GM21423 (cell line): Measurements from ENCODE around the gene SORCS2.

Experiments
- ATAC-seq: cut with Tn5 transposase; IDR thresholded peaks from one replicate; pipeline ENCODE4 v1.9.1; 2021; ENCODE audit warnings: mild to moderate bottlenecking, moderate library complexity; ENCODE audit not compliant: unreplicated experiment

The SORCS2 gene

GRCh38 chr4:7621252-7622035, 429.1 kb downstream of the SORCS2 start:
- no peak for ATAC-seq

GRCh38 chr4:7622371-7622770, 430.0 kb downstream of the SORCS2 start:
- ATAC-seq, result no peak

- ATAC-seq, result no peak
These were observed 431.1 kb downstream of the SORCS2 start for GRCh38 chr4:7623468-7623867.

GRCh38 chr4:7624396-7624980, 432.1 kb downstream of the SORCS2 start:
- no peak for ATAC-seq

- ATAC-seq, result no peak
These were observed 432.7 kb downstream of the SORCS2 start for GRCh38 chr4:7625071-7625470.

GRCh38 chr4:7626531-7626930, 434.2 kb downstream of the SORCS2 start:
- ATAC-seq, result no peak

- ATAC-seq, result no peak
These were observed 435.2 kb downstream of the SORCS2 start for GRCh38 chr4:7627251-7628250.

GRCh38 chr4:7628432-7628831, 436.1 kb downstream of the SORCS2 start:
- no peak for ATAC-seq

GRCh38 chr4:7629501-7630254, 437.3 kb downstream of the SORCS2 start:
- ATAC-seq, result no peak

GRCh38 chr4:7630568-7631287, 438.4 kb downstream of the SORCS2 start:
- ATAC-seq, result no peak

GRCh38 chr4:7631288-7632014, 439.1 kb downstream of the SORCS2 start:
- no peak for ATAC-seq

- no peak for ATAC-seq
These were observed 440.0 kb downstream of the SORCS2 start for GRCh38 chr4:7632341-7632740.

- ATAC-seq, result no peak
These were observed 440.6 kb downstream of the SORCS2 start for GRCh38 chr4:7632971-7633370.

- ATAC-seq, result no peak
These were observed 442.4 kb downstream of the SORCS2 start for GRCh38 chr4:7634661-7635251.

GRCh38 chr4:7635445-7636239, 443.3 kb downstream of the SORCS2 start:
- no peak for ATAC-seq

- ATAC-seq, result no peak
These were observed 443.8 kb downstream of the SORCS2 start for GRCh38 chr4:7636240-7636508.

- ATAC-seq, result no peak
These were observed 444.8 kb downstream of the SORCS2 start for GRCh38 chr4:7637139-7637538.

- no peak for ATAC-seq
These were observed 445.6 kb downstream of the SORCS2 start for GRCh38 chr4:7637971-7638370.
